GM23338 (cell line): ENCODE measurements around the gene GRIK2.

Experiments
- CREB1 ChIP-seq: fragments of 250-450 bp; sonication (Bioruptor Pico); IDR thresholded peaks from 2 replicates; pipeline ENCODE4 v1.5.0; 2020; ENCODE audit warnings: low read depth, mild to moderate bottlenecking, moderate library complexity
- CTCF ChIP-seq, 2 experiments: fragments of 200-600 bp in 1 of 2; sonication (generic) in 1 of 2; conservative IDR thresholded peaks; 2 replicates each; pipeline versions ENCODE4 v1.5.1 to v1.6.1; 2016 to 2017; ENCODE audit warnings: antibody characterized with exemption in 2 of 2, low read depth in 2 of 2, mild to moderate bottlenecking in 2 of 2, moderate library complexity in 1 of 2
- EZH2 ChIP-seq: fragments of 200-600 bp; sonication (generic); IDR thresholded peaks from one replicate; pipeline ENCODE4 v1.8.0; 2017; ENCODE audit warnings: antibody characterized with exemption, mild to moderate bottlenecking, low read depth; ENCODE audit not compliant: unreplicated experiment
- EZH2phosphoT487 ChIP-seq: fragments of 200-600 bp; sonication (generic); IDR thresholded peaks from one replicate; pipeline ENCODE4 v1.8.1; 2018; ENCODE audit warnings: antibody characterized with exemption; ENCODE audit not compliant: unreplicated experiment
- JUNB ChIP-seq: IDR thresholded peaks from one replicate; pipeline ENCODE4 v1.6.1; 2016; ENCODE audit warnings: antibody characterized with exemption; ENCODE audit not compliant: unreplicated experiment
- NANOG ChIP-seq: IDR thresholded peaks from 2 replicates; pipeline ENCODE4 v1.6.1; 2016; ENCODE audit warnings: antibody characterized with exemption, borderline replicate concordance
- POLR2AphosphoS5 ChIP-seq: IDR thresholded peaks from 2 replicates; pipeline ENCODE4 v1.6.1; 2016; ENCODE audit warnings: antibody characterized with exemption, low read depth
- REST ChIP-seq: IDR thresholded peaks from one replicate; pipeline ENCODE4 v1.6.1; 2018; ENCODE audit warnings: antibody characterized with exemption; ENCODE audit not compliant: unreplicated experiment
- ZNF331 ChIP-seq: fragments of 250-450 bp; sonication (Bioruptor Pico); IDR thresholded peaks from 2 replicates; pipeline ENCODE4 v1.5.0; 2020; ENCODE audit warnings: low read depth, mild to moderate bottlenecking, moderate library complexity

GRCh38 chr6:101537753-101538316, 144.3 kb downstream of the GRIK2 start:
- no peak for TF ChIP-seq CTCF (conservative IDR thresholded peaks at IDR 0.05; ENCODE audit: low read depth in 2 of 2)
- no peak for TF ChIP-seq CREB1 (CRISPR knock-in tag)
- TF ChIP-seq POLR2AphosphoS5, result no peak
- no peak for TF ChIP-seq EZH2
- no peak for TF ChIP-seq REST
- TF ChIP-seq NANOG, result no peak
- no peak for TF ChIP-seq EZH2phosphoT487
- TF ChIP-seq JUNB, result no peak
- TF ChIP-seq ZNF331, result no peak
